Measurements from ENCODE around the gene CCDC12. TPM values are rescaled to one million over a fixed set of nuclear protein-coding genes. Genes with fewer than 3 reads are reported as not detected.

Gene CCDC12
- total RNA-seq, 1 experiment from 2014 or later = 40.6 TPM

GRCh38 chr3:46958467-46959160 lies 17.9 kb downstream of the CCDC12 start:
- DNase-seq (ENCODE audit: low read depth) = no peak

GRCh38 chr3:46957092-46957820 lies 19.3 kb downstream of the CCDC12 start:
- DNase-seq (ENCODE audit: low read depth) = no peak

- no peak for DNase-seq (ENCODE audit: low read depth)
These were observed 20.7 kb downstream of the CCDC12 start for GRCh38 chr3:46955801-46956259.

DNA sequence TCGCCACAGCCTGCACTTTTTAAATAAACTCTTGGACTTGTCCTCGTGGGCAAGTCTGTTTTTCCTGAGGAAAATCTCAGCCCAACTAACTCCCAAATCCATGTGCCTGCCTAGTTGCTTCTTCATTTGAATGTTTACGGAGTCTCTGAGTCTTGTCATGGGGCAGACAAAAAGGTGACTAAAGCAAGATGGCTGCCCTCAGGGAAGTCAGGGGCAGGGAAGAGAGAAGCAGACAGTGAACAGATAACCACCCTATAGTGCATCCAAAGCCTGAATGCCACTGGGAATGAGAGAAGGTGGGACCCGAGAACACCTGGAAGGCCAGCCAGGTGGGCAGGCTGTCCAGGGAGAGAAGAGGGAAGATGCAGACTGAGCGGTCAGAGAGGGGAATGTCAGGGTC lies 21.4 kb downstream of the CCDC12 start:
- DNase-seq (ENCODE audit: low read depth) = no peak

GRCh38 chr3:46954178-46954577 lies 22.4 kb downstream of the CCDC12 start:
- no peak for DNase-seq (ENCODE audit: low read depth)

- DNase-seq (ENCODE audit: low read depth) = no peak
These were observed 23.1 kb downstream of the CCDC12 start for GRCh38 chr3:46953234-46954010.

GRCh38 chr3:46952813-46953212 lies 23.7 kb downstream of the CCDC12 start:
- DNase-seq (ENCODE audit: low read depth) = no peak

DNA sequence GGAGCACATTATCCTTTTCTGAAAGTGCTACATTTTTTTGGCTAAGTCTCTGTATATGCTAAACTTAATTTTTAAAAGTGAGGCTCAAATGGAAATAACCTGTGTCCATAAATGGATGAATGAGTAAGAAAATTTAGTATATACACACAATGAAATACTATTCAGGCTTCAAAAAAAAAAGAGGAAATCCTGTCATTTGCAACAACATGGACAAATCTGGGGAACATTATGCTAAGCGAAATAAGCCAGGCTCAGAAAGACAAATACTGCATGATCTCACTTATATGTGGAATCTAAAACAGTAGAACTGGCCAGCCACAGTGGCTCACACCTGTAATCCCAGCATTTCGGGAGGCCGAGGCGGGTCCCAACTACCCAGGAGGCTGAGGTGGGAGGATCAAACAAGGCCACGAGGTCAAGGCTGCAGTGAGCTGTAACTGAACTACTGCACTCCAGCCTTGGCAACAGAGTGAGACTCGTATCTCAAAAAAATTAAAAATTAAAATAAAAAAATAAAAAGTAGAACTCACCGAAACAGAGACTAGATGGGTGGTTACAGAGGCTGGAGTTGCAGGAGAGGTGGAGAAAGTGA lies 25.8 kb downstream of the CCDC12 start:
- no peak for DNase-seq (ENCODE audit: low read depth)

GRCh38 chr3:46950177-46950576 lies 26.4 kb downstream of the CCDC12 start:
- no peak for DNase-seq (ENCODE audit: low read depth)

GRCh38 chr3:46948830-46949671 lies 27.5 kb downstream of the CCDC12 start:
- peak; percentile 28 for DNase-seq (ENCODE audit: low read depth)

GRCh38 chr3:46947981-46948791 lies 28.4 kb downstream of the CCDC12 start:
- DNase-seq (ENCODE audit: low read depth) = peak; percentile 34

DNA sequence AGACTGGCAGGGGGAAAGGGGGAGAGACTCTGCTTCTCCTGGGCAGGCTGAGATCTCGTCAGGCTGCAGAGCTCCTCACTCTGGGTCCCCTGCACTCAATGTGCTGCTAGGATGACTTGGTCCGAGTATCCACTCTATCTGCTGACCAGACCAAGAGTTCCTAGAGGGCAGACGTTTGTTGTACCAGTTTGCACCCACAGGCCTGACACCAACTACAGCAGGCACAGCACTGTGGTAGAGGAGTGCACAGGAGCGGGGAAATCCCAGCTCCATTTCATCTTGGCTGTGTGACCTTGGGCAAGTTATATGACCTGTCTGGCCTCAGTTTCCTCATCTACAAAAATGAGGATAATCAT lies 29.0 kb downstream of the CCDC12 start:
- no peak for DNase-seq (ENCODE audit: low read depth)

DNA sequence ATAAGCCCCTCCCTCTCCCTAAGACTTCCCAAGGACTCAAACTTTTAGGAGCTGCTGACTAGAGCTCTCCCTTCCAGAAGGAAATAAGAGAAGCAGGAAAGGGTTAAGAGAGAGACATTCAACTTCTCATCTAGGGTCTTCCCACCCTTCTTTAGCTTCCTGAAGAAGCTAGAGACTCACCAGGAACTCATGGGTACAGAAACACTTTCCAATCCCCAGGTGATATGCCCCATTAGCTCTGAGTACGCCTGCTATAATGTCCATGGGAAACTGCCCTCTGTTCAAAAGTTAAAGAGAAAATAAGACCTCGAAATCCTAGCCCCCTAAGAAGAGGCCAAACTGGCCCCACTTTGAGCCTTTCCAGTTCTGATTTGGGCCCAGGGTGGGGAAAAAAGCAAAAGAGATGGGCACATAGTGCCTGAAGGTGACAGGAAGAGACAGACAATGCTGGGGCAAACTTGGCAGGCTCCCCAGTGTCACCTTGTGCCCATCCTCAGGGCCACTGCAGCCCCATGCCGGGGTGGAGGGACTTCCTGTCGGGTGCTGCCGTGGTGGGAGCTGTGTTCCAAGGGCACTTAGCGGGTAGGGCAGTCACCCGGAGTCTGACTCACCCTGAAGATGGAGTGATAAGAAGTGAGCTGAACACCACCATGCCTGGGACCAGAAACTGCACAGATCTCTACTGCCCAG lies 29.5 kb downstream of the CCDC12 start:
- DNase-seq (ENCODE audit: low read depth) = peak; percentile 81

DNA sequence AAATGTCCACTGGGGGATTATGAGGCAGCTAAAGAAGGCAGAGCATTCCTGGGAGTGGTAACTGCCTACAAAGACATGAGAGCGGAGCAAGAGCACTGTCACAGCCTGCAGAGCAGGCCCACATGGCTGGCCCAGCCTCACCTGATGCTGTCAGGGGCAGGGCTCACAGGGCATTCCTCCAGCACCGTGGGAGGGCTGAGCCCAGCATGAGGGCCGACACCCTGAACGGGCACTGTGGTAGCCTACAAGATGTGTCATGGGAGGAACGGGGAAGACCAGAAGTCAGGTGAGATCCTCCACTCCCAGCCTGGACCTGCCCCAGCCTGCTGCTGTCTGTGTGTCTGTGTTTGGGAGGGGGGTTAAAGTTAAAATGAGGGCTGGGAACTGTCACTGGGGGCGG lies 30.1 kb downstream of the CCDC12 start:
- DNase-seq (ENCODE audit: low read depth) = no peak

DNA sequence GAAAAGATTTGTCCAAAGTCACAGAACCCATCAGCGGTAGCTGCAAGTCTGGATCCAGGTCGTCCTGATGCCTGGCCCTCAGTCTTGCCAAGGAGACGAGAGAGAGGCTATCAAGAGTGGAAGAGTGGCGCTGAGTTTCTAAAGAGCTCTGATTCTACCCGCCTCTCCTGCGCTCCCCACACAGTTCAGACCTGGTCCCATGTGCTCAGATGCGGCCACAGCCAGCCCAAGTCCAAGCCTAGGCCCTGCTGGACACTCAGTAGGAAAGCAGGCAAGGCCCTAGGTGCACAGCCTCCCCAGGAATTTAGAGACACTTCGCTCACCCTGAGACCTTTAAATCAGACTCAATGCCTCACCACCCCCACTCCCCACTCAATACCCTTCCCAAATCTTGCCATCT lies 32.4 kb downstream of the CCDC12 start:
- no peak for DNase-seq (ENCODE audit: low read depth)

- peak; percentile 76 for DNase-seq (ENCODE audit: low read depth)
These were observed 33.0 kb downstream of the CCDC12 start for GRCh38 chr3:46943237-46944187.

DNA sequence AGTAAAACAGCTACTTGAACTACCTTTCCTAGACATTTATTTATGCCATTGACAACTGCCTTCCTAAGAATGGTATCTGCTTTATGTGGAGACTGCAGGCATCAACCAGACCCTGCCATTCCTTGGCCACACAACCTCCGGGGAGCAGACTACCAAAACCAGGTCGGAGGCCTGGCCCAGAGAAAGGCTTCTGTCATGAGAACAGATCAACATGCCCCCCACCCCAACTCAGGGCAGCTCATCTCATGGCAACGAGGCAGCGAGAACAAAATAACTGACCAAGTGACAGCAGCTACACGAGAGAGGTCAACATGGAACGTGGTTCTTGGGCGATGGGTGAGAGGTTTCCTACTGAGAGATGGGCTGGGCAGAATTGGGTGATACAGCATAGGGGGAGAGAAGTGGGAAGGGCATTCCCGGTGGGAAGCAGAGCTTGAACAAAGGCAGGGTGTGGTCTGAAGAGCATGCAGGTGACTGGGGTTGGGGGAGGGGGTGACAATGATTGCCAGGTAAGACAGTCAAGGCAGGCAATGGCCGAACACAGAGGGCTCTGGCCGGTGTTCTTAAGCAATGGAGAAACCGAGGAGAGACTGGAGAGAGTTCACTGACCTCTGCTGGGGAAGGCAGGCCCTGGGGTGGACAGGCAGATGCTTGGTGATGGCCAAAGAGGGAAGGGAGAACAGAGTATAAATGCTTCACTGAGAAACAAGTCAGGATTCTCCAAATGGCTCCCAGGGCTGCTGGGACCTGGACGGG lies 33.9 kb downstream of the CCDC12 start:
- DNase-seq (ENCODE audit: low read depth) = no peak

Data from HT1080 (cell line).